HG03025 (cell line): Measurements from ENCODE around the gene SLITRK4.

Experiments used
- ATAC-seq: cut with Tn5 transposase; IDR thresholded peaks from one replicate; pipeline ENCODE4 v1.9.1; 2021; ENCODE audit warnings: mild to moderate bottlenecking, moderate library complexity; ENCODE audit not compliant: unreplicated experiment, low FRiP score

SLITRK4 gene

DNA sequence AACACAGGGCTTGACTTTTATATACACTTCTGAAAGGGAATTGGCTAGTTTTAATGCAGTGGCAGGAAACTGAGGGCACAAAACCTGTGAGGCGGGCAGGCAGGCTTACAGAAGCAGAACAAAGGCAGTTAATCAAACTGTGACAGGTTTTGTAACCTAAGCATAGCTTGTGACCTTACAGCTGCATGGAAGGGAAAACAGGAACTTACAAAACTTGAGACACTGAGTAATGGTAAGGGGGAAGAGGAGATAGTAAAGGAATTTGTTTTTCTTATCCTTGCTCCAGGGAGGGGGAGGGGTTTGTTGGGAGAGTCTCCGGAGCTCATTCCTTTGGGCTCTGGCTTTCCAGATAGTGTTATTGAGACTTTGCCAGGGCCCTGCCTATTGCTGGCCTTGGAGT is 55.6 kb downstream of the SLITRK4 start:
- no peak for ATAC-seq
